ENCODE results near the gene CLEC3B. TPM values are rescaled to one million over a fixed set of nuclear protein-coding genes. Genes with fewer than 3 reads are reported as not detected.

The CLEC3B gene
- total RNA-seq, 2 experiments from 2014 or later = not detected

GRCh38 chr3:44989636-44990373 is 36.3 kb upstream of the CLEC3B start:
- no peaks in the 10 kb centered on the region for H3K27me3 Mint-ChIP-seq
- CTCF ChIA-PET = interaction anchor here (1.3 to 3.9 kb wide), 3 partner anchors 13 to 75 kb away, joined by 3 to 26 read pairs (median 3); partner anchors contain the start of genes EXOSC7 and ZDHHC3
- peaks cover 56% of the 10 kb centered on the region for H3K36me3 Mint-ChIP-seq (ENCODE audit: low read depth)
- no peak for TF ChIP-seq CTCF (IDR thresholded peaks at IDR 0.05)
- H3K4me1 Mint-ChIP-seq (ENCODE audit: low read depth) = peaks cover 40% of the 10 kb centered on the region
- intact Hi-C loops (cut with micrococcal nuclease) = no loop called here
- ATAC-seq (no peak), DNase-seq (no peak)
- H3K9me3 Mint-ChIP-seq = no peaks in the 10 kb centered on the region
- H3K27ac Mint-ChIP-seq = no peak overlapping the region
- H3K4me3 Mint-ChIP-seq = no peak overlapping the region
- POLR2A ChIA-PET = interaction anchor here (7.6 kb wide), 1 partner anchor 13 kb away, joined by 48 read pairs; the partner anchor contains the start of genes EXOSC7 and ZDHHC3

- H3K4me3 Mint-ChIP-seq = no peak overlapping the region
- ChIA-PET CTCF (interaction anchor here (1.1 to 1.5 kb wide), 2 partner anchors 13 to 77 kb away, joined by 3 to 4 read pairs; no protein-coding TSS in a partner anchor), POLR2A (interaction anchor here (1.0 to 7.6 kb wide), 2 partner anchors 9 to 14 kb away, joined by 3 to 48 read pairs; partner anchors contain the start of genes EXOSC7 and ZDHHC3)
- intact Hi-C loops (cut with micrococcal nuclease) = no loop called here
- H3K27me3 Mint-ChIP-seq = no peaks in the 10 kb centered on the region
- H3K4me1 Mint-ChIP-seq (ENCODE audit: low read depth) = peaks cover 46% of the 10 kb centered on the region
- no peak overlapping the region for H3K27ac Mint-ChIP-seq
- TF ChIP-seq CTCF (IDR thresholded peaks at IDR 0.05) = no peak
- DNase-seq (no peak), ATAC-seq (no peak)
- H3K9me3 Mint-ChIP-seq = no peaks in the 10 kb centered on the region
- H3K36me3 Mint-ChIP-seq (ENCODE audit: low read depth) = peaks cover 46% of the 10 kb centered on the region
These were observed 34.8 kb upstream of the CLEC3B start for GRCh38 chr3:44991326-44991725.

- Mint-ChIP-seq H3K27ac (no peak overlapping the region), H3K27me3 (no peaks in the 10 kb centered on the region), H3K36me3 (ENCODE audit: low read depth) (peaks cover 53% of the 10 kb centered on the region), H3K4me3 (no peak overlapping the region), H3K4me1 (ENCODE audit: low read depth) (peaks cover 57% of the 10 kb centered on the region), H3K9me3 (no peaks in the 10 kb centered on the region)
- ChIA-PET CTCF (interaction anchor here (0.7 to 3.0 kb wide), 9 partner anchors 9 to 48 kb away, joined by 3 to 24 read pairs (median 4); no protein-coding TSS in a partner anchor), POLR2A (interaction anchor here (1.2 to 7.6 kb wide), 2 partner anchors 16 to 27 kb away, joined by 3 to 48 read pairs; partner anchors contain the start of genes EXOSC7 and ZDHHC3)
- peak; percentile 34 for DNase-seq
- TF ChIP-seq CTCF (IDR thresholded peaks at IDR 0.05) = peak; percentile 52
- ATAC-seq = no peak
- intact Hi-C loops (cut with micrococcal nuclease) = no loop called here
These were observed 33.3 kb upstream of the CLEC3B start for GRCh38 chr3:44992555-44993470.

GRCh38 chr3:44993471-44994205 is 32.5 kb upstream of the CLEC3B start:
- no peaks in the 10 kb centered on the region for H3K27me3 Mint-ChIP-seq
- peaks cover 57% of the 10 kb centered on the region for H3K4me1 Mint-ChIP-seq (ENCODE audit: low read depth)
- no peak for ATAC-seq
- peaks cover 53% of the 10 kb centered on the region for H3K36me3 Mint-ChIP-seq (ENCODE audit: low read depth)
- CTCF ChIA-PET = interaction anchor here (0.8 to 3.0 kb wide), 7 partner anchors 9 to 89 kb away, joined by 3 to 24 read pairs (median 4); no protein-coding TSS in a partner anchor
- no peaks in the 10 kb centered on the region for H3K9me3 Mint-ChIP-seq
- no peak overlapping the region for H3K4me3 Mint-ChIP-seq
- H3K27ac Mint-ChIP-seq = no peak overlapping the region
- POLR2A ChIA-PET = interaction anchor here (0.6 to 7.6 kb wide), 3 partner anchors 17 to 576 kb away, joined by 3 to 48 read pairs (median 3); partner anchors contain the start of genes EXOSC7 and ZDHHC3
- no peak for DNase-seq
- intact Hi-C loops (cut with micrococcal nuclease) = no loop called here
- no peak for TF ChIP-seq CTCF (IDR thresholded peaks at IDR 0.05)

Data from activated CD8-positive, alpha-beta T cell treated with anti-CD3 and anti-CD28 coated beads for 36 hours (primary cell).